NCI-H2196 (cell line): ENCODE data around the gene SOD1.

Source experiments
- DNase-seq: peaks from one replicate; lab custom pipeline; 2025; ENCODE audit not compliant: unreplicated experiment; lab: John Stamatoyannopoulos, UW

SOD1 gene

DNA sequence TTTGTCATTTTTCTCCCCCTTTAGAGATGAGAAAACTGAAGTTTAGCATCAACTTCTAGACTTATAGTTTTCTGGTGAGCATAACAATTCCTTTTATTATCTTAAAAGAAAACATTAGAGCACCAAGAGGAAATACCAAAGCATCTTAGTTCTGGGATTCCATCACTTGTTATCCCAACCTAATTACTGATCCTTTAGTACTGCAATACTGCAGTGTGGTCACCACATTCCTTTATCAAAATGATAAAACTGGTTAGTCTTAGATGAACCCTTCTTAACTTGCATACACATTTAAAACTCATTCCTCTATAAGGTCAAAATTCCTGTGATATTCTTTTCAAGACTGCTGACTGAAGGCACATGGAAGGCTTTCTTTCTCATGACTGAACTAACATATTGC, 23.1 kb downstream of the SOD1 start:
- DNase-seq, result no peak

DNA sequence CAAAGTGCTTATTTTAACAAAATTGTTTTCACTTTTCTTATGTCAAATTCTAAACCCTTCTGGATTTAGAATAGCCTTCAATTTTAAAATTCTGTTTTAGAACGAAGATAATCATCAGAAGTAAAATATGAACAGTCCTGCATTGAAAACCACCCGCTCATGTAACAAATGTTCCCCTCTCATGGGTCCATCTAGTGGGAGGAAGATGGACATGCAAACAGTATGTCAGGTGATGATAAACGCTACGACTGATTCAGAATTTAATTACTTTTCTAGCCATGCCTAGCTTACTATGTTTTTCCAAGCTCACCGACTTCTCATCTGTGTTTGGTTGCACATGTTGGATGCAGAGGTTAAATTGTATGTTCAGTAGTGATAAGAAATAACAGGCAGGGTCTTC, 23.5 kb downstream of the SOD1 start:
- DNase-seq, result no peak

DNA sequence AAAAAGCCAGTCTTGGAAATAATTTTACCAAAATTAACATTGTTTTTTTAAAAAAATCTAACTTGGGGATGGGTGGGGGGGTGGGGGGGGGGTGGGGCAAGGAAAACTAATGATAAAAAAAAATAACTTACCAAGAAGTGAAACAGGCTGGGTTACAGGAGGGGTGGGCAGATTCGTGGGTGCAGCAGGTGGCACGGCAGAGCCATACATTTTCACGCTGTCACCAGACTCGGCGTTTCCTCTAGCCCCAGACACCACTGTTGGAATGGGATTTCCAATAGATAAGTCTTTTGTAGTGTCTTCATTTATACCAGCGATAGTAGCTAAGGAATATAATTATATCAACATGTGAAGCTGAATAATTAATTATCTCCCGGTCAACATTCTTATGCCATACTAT, 25.4 kb downstream of the SOD1 start:
- no peak for DNase-seq

DNA sequence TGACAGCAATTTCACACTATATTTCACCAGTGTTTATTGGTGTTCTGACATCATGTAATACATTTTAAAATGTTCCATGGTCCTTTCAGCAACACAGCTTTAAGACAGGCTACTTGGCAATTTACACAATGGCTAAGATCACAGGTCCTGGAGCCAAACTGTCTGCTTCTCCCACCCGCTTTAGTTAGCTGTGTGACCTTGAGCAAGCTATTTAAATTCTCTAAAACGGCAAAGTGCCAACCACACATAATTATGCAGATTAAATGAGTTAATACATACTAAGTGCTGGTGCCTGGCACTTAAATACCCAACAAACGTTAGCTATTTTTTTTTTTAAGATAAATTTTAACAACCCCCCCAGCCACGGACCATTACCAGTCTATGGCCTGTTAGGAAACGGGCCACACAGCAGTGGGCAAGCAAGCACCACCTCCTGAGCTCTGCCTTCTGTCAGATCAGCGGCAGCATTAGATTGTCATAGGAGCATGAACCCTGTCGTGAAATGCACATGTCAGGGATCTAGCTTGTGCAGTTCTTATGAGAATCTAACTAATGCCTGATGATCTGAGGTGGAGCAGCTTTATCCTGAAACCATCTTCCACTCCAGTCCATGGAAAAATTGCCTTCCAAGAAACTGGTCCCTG, 26.9 kb downstream of the SOD1 start:
- DNase-seq, result no peak

DNA sequence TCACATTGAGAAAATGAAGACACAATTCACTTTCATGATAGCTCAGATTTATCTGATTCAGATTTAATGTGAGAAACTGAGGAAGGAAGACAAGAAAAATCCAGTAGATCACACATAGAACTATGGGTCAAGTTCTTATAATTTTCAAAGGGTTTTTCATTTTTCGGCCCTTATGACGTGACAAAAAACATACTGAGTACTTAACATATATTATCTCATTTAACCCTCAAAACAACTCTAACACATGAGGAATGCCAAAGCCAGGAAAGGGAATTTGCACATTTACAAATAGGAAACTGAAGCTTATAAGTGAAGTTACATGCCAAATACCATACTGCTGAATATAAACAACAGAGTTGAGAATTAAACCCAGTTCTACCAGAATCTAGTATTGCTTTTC, 27.6 kb downstream of the SOD1 start:
- DNase-seq, result no peak

DNA sequence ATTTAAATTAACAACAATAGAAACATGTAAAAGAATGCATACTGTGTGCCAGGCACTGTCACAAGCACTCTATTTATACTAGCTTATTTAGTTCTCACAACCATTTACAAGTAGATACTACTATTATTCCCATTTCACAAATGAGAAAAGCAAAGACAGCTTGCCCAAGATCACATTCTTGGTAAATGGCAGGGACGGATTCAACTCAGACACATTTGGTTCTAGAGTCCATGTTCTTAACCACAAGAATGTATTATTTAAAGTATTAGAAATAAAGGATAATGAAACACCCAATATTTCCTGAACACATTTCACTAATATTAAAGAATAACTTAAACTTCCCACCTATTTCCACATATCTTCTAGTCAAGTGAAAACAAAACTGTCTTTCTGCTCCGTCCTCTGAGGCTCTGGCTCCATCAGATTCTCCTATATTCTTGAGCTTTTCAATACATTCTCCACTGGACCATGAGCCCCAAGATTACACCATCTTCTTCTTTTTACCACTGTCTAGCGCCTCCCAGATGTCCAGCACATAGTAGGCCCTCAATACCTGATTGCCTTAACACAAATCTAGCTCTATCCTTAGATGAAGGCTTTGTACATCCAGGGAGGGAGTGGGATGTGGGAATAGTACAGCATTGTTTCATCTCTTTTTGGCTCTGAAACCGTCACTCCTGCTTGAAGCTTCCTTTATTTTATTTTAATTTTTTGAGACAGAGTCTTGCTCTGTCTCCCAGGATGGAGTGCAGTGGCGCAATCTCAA, 29.3 kb downstream of the SOD1 start:
- DNase-seq, result no peak

DNA sequence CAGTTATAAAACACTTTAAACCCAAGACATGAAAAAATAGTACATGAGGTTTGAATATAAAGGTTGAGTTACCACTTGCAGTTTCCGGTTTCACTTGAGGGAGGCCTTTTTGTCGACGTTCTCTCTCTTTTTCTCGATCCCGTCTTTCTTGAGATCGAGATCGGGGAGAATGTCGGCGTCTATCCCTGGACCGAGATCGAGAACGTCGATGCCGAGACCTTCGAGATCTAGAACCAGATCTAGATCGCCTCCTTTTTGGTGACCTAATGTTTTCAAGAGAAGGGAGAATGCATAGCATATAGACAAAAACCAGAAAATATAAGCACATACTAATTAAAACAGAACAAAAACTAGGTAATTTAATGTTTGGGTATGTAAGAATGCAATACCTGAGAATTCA, 33.7 kb downstream of the SOD1 start:
- no peak for DNase-seq

DNA sequence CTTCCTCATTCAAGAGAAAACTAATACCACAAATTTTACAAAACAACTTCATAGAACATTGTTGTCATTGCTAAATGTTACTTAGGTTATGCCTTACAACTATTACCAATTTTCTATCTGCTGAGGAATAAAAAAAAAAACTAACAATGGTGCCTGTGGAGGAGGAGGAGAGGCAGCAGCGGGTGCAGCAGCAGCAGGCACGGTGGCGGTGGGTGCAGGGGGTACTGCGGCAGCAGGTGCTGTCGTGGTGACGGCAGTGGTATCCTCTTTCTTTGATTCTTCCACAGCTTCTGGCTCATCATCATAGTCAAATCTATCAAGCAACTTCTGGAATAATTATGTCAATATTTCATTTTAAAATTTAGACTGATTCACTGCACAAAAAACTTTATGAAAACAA, 36.9 kb downstream of the SOD1 start:
- no peak for DNase-seq

DNA sequence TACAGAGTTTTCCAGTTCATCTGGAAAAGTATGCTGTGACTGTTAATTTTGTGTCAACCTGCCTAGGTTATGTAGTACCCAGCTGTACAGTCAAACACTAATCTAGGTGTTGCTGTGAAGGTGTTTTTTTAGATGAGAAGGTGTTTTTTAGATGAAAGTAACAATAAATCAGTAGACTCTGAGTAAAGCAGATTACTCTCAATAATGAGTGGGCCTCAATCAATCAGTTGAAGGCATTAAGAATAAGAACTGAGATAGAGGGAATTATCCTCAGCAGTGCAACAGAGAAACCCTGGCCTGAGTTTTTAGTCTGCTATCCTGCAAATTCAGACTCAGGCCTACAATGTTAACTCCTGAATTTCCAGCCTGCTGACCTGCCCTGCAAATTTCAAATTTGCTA, 39.0 kb downstream of the SOD1 start:
- no peak for DNase-seq

DNA sequence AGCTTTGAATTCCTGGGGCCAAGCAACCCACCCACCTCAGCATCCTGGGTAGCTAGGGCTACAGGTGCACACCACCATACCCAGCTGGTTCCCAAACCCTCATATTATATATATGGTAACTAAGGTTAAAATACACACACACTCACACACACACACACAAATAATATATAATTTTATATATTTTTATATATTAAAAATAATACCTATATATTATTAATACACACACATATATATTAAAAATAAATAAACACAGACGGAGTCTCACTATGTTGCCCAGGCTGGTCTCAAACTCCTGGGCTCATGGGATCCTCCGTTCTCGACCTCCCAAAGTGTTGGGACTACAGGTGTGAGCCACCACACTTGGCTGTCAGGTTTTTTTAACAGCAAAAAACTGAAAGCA, 40.5 kb downstream of the SOD1 start:
- DNase-seq, result no peak

DNA sequence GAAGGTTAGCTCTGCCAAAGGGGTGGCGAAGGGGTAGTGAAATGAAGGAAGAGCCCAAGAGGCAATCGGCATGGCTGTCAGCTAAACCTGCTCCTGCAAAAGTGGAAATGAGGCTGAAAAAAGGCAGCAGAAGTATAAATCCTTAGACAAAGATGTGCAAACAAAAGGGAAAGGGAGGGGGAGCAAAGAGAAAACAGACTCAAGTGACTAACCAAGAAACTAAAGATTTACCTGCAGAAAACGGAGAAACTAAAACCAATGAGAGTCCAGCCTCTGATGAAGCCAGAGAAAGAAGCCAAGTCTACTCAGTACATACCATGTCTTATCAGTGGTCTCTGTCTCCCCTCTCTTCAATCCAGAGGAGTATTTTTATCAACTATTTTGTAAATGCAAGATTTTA, 47.1 kb downstream of the SOD1 start:
- no peak for DNase-seq

DNA sequence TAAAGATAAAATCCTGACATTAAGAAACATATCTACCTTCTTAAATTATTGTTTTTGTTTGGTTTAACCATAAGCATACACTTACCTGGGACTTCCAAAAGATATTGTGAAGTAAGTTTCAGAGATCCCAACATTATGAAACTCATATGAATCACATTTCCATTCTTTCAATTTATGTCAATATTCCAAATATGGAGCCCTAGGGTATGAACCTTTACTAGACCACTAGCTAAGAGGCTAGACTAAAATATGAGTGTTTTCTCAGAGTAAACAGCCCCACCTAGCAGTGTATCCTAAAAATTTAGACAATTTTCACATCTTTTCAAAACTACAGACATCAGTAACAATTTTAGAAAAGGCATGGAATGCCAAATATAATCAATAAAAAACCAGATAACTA, 48.0 kb downstream of the SOD1 start:
- DNase-seq, result no peak

DNA sequence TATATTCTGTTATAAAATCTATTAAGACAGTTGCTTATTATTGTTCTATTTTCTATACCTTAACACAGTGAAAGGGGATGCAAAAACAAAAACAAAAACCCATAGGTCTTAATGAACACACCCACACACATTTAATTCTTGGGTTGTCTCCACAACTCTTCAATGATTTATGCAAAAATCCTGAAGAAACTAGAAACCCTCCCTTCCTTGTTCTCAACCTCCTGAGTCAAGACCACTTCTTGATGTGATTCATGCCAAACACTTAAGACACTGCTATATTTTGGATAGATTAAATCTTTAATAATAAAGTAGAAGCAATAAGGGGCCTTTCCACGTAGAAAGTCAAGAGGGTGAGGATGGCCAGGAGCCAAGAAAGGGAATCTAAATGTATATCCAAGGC, 49.0 kb downstream of the SOD1 start:
- DNase-seq, result no peak

DNA sequence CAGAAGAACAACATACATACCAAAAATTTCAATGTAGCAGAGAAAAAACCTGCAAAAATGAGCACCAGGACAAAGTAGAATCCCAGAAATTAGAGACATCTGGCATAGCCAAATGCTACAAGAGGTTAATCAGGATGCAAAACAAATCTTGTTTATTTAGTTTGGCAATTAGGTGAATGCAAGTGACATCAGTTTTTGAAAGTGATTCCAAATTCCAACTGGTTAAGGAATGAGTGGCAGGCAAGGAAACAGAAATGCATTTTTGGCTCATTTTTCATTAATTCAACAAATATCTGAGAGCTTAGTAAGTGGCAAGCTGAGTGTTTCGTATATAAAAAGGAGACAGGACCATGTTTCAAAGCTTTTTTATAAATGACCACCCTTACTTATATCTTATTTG, 51.1 kb downstream of the SOD1 start:
- DNase-seq, result no peak

DNA sequence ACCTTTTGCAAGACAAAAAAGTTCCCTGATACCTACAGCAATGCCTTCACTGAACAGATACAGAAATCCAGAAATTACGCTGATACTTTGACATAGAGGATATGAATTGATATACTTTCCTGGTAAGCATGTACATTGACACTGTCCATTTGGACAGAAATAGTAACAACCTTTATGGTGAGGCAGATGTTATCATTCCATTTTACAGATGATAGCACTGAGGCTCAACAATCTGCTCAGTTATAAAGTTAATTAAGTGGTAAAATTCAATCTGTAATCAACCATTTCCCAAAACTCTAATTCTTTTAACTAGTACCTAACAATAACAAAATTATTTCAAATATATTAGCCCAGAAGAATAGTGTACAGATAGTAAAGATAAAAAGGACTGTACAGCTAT, 51.8 kb downstream of the SOD1 start:
- DNase-seq, result no peak

DNA sequence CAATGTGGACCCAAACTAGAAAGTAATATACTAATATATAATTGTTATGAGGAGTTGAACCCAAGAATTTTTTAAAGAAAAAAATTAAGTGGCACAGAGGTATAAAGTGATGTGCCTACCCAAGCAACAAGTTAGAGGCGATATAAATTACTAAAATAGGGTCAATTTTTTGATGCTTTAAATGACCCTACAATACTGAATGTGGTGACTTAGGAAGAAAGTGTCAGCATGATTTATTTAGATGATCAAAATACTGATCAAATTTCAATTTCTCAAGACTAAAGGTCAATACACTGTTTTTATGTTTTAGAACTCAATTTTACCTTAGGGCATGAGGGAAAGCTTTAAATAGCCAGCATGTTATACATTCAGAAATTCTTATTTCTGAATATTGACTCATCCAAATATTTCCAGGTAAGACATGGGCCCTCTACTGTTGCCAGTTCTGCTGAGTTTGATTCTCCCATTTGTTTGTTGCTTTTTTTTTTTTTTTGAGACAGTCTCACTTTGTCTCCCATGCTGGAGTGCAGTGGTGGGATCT, 52.3 kb downstream of the SOD1 start:
- no peak for DNase-seq

DNA sequence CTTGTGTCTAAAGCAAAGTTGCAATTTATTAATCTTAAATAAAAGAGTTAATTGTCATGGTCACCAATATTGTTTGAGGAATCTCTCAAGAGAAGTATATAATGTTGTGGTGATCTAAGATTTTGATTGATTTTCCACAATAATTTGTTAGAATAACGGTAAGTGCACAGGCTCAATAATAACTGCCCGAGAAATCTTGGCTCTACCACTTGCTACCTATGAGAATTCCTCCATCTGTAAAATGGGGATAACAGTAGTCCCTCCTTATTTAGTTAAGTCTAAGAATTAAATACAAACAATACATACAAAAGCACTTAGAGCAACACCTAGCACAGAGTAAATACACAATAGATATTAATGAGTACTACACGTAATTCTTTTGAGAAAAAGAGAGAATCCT, 53.6 kb downstream of the SOD1 start:
- no peak for DNase-seq

DNA sequence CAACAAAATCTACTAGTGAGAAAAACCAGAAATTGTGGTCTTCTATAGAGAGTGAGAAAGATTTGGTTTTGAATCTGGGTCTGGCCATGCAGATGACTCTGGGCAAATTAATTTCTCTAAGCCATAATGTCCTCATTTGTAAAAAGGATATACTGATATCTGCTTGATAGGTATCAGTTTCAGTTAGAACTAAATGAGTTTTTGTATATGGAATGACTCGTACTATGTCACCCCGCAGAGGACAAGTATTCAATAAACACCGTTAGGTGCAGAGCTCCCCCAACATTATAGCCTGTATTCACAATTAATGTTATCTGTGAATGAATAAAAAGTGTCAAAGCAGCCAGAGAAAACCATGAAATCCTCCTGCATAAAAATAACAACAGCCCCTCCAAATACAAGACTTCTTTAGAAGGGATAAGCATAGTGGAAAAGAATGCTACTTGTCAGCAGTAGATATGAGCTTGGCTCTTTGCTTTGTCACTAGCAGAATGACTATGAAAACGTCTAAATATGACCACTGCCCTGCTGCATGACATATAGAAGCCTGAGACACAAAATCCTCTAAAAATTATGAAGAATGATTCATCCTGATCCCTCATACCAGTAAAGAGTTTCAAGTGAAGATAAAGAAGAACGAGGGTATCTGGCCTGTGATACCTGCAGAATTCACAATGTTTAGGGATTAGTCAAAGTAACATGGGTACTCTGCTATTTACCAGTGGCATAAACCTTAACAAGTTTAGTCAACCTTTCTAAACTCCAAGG, 54.7 kb downstream of the SOD1 start:
- no peak for DNase-seq

DNA sequence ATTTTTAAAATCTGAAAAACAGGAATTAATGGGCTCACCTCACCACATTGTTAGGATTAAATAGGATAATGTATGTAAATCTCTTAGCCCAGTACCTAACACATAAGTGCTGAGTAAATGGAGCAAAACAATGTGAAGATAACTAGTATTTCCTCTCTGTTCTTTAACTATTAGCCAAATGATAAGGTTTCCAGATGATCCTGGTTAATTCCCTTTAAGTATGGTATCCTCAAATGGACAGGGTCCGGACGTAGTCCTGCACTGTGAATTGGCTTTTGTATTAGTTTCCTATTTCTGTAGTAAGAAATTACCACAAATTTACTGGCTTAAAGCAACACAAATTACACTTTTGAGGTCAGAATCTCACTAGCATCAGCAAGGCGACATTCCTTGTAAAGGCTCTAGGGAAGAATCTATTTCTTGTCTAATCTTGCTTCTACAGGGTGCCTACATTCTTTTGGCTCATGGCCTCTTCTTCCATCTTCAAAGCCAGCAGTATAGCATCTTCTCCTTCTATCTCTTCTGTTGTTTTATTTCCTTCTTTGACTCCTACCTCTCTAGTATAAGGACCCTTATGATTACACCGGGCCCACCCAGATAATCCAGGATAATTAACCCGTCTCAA, 55.4 kb downstream of the SOD1 start:
- DNase-seq, result no peak

DNA sequence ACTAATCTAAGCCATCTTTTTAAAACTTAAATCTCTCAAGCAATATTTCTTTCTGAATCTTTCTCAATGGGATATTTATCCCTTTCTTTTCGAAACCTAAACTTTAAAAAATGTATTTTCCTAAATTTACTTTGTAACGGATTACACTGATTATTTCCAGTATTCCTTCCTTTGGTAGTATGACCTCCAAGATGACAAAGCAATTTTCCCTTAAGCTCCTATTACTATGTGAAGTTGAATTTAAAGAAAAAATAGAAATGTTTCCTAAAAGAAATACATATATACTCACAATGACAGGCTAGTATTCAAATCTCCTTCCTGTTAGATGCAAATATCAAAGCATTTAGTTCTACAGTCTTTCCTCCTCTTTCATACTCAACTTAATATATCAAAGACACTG, 56.6 kb downstream of the SOD1 start:
- DNase-seq, result no peak
